Measurements from ENCODE around the gene B4GAT1.

GRCh38 chr11:66328031-66328301 lies 19.5 kb downstream of the B4GAT1 start:
- TF ChIP-seq POLR2A (IDR thresholded peaks at IDR 0.05; ENCODE audit: low read depth, low read length) (no peak), POLR2AphosphoS5 (IDR thresholded peaks at IDR 0.05; ENCODE audit: low read depth, low read length) (no peak)
